IPS DF 6.9 (cell line): Measurements from ENCODE around the gene CUEDC2.

ENCODE experiments used
- DNase-seq: peaks from one replicate; pipeline ENCODE4 v3.0.0-alpha.2; 2013; ENCODE audit warnings: low read depth, low spot score
- H3K27ac ChIP-seq: one replicate; pipeline ENCODE4 v1.5.1; 2013; ENCODE audit warnings: low read length, control low read depth
- H3K27me3 ChIP-seq: 2 replicates; pipeline ENCODE4 v1.6.1; 2013; ENCODE audit warnings: mild to moderate bottlenecking, low read length; ENCODE audit not compliant: control insufficient read depth, insufficient read depth
- H3K36me3 ChIP-seq: 2 replicates; pipeline ENCODE4 v1.6.1; 2013; ENCODE audit warnings: low read length; ENCODE audit not compliant: control insufficient read depth, insufficient read depth
- H3K4me1 ChIP-seq: 2 replicates; pipeline ENCODE4 v1.6.1; 2013; ENCODE audit warnings: low read length; ENCODE audit not compliant: control insufficient read depth, insufficient read depth
- H3K4me3 ChIP-seq: 2 replicates; pipeline ENCODE4 v1.5.1; 2013; ENCODE audit warnings: mild to moderate bottlenecking, low read length
- H3K9me3 ChIP-seq: 2 replicates; pipeline ENCODE4 v1.6.1; 2013; ENCODE audit warnings: low read length, inconsistent platforms; ENCODE audit not compliant: control insufficient read depth, insufficient read depth
- WGBS: extraction: QIAGEN DNeasy Blood & Tissue Kit; methylation state at CpG from one replicate; pipeline ENCODE4 v1.1.7; 2013; ENCODE audit warnings: mixed read lengths, missing lambda C conversion rate; ENCODE audit not compliant: insufficient read length, insufficient coverage; 5-methylcytosine and 5-hydroxymethylcytosine counted together

CUEDC2 gene

GRCh38 chr10:102408728-102409603 is 23.4 kb downstream of the CUEDC2 start:
- peaks cover 6% of the 10 kb centered on the region; the same call in 1 of the 2 replicates for H3K4me1 ChIP-seq
- no peak for DNase-seq
- no peaks in the 10 kb centered on the region for H3K9me3 ChIP-seq
- H3K4me3 ChIP-seq, result peak overlapping the region; percentile 40; the same call in 1 of the 2 replicates
- no CpG with 5 or more reads among the region's 103 CpGs for WGBS
- H3K27me3 ChIP-seq, result peaks cover 16% of the 10 kb centered on the region
- no peak overlapping the region for H3K27ac ChIP-seq
- no peaks in the 10 kb centered on the region for H3K36me3 ChIP-seq

GRCh38 chr10:102408131-102408727 is 24.1 kb downstream of the CUEDC2 start:
- H3K9me3 ChIP-seq, result no peaks in the 10 kb centered on the region

DNA sequence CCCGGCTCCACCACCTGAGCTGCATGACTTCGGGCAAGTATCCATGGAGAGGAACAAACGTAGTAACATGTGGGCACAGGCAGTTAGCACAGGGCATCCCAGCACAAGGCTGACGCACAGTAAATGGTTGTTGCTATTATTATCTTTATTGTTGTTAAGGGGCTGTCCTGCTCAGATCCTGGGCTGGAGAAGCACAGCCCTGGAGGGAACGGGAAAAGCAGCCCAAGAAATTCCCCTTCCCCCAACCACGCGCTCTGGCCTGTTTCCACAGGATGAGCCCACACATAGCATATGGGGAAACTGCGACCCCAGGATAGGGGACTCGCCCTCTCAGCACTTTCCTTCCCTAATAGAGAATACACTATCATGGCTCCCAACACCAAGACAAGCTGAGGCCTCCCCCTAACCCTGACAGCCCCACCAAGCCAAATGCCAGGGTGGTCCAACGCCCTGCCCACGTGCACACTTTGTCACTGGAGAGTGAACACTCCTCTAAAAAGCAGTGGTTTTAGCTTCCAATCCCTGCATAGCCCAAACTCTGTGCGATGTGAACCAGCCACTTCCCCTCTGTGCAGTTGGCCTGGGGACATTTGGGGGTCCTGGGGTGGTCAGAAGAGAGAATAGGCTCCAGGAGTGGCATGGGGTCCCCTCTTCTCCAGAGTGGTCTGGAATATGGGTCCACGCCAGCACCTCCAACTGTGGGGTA is 24.8 kb downstream of the CUEDC2 start:
- WGBS, result no CpG with 5 or more reads among the region's 13 CpGs
- DNase-seq, result no peak
- no peaks in the 10 kb centered on the region for H3K9me3 ChIP-seq
- no peak overlapping the region for H3K27ac ChIP-seq
- H3K36me3 ChIP-seq, result no peaks in the 10 kb centered on the region
- H3K4me3 ChIP-seq, result no peak overlapping the region
- peaks cover 16% of the 10 kb centered on the region for H3K27me3 ChIP-seq
- H3K4me1 ChIP-seq, result peaks cover 6% of the 10 kb centered on the region; the same call in 1 of the 2 replicates

More at GRCh38 chr10:102408131-102408727, 24.1 kb downstream of the CUEDC2 start:
- Histone ChIP-seq H3K4me1 (peaks cover 6% of the 10 kb centered on the region; the same call in 1 of the 2 replicates), H3K4me3 (peak overlapping the region; percentile 40; the same call in 1 of the 2 replicates), H3K27ac (no peak overlapping the region), H3K36me3 (no peaks in the 10 kb centered on the region), H3K27me3 (peaks cover 16% of the 10 kb centered on the region)
- WGBS, result no CpG with 5 or more reads among the region's 14 CpGs
- DNase-seq, result no peak

DNA sequence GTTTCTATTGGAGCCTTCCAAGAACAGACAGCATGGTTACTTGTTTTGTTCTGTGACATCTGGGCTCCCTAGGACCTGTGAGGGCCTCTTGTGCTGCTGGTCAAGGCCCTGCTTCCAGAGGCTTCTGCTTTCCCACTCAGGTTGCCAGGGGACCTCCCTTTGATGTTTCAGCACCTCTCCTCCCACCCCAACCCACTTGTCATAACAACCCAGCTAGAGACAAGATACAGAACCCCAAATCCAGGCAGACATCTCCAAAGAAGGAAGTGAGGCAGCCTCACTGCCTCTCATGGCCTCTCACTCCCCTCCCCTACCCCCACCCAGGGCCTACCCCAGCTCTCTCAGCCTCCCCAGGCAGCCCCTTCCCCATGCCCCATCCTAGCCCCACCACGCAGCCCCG is 25.6 kb downstream of the CUEDC2 start:
- Histone ChIP-seq H3K27me3 (peaks cover 16% of the 10 kb centered on the region), H3K27ac (no peak overlapping the region), H3K9me3 (no peaks in the 10 kb centered on the region), H3K4me3 (no peak overlapping the region), H3K4me1 (peaks cover 6% of the 10 kb centered on the region; the same call in 1 of the 2 replicates), H3K36me3 (no peaks in the 10 kb centered on the region)
- no peak for DNase-seq
- WGBS, result no CpG with 5 or more reads among the region's 2 CpGs

GRCh38 chr10:102405632-102406031 is 26.7 kb downstream of the CUEDC2 start:
- no peaks in the 10 kb centered on the region for H3K9me3 ChIP-seq
- H3K27ac ChIP-seq, result no peak overlapping the region
- WGBS, result no CpG with 5 or more reads among the region's 6 CpGs
- no peaks in the 10 kb centered on the region for H3K36me3 ChIP-seq
- H3K4me3 ChIP-seq, result no peak overlapping the region
- DNase-seq, result no peak
- peaks cover 6% of the 10 kb centered on the region; the same call in 1 of the 2 replicates for H3K4me1 ChIP-seq
- H3K27me3 ChIP-seq, result peaks cover 16% of the 10 kb centered on the region

- no peak for DNase-seq
- Histone ChIP-seq H3K4me3 (no peak overlapping the region), H3K27ac (no peak overlapping the region), H3K9me3 (no peaks in the 10 kb centered on the region), H3K27me3 (peaks cover 14% of the 10 kb centered on the region), H3K36me3 (no peaks in the 10 kb centered on the region; the same call in 1 of the 2 replicates), H3K4me1 (peaks cover 6% of the 10 kb centered on the region; the same call in 1 of the 2 replicates)
- WGBS, result no CpG with 5 or more reads among the region's 19 CpGs
These were observed 27.2 kb downstream of the CUEDC2 start for GRCh38 chr10:102405108-102405571.

GRCh38 chr10:102404361-102405107 is 27.8 kb downstream of the CUEDC2 start:
- peaks cover 7% of the 10 kb centered on the region; the same call in 1 of the 2 replicates for H3K4me1 ChIP-seq
- no peak for DNase-seq
- peaks cover 8% of the 10 kb centered on the region for H3K27me3 ChIP-seq
- H3K27ac ChIP-seq, result no peak overlapping the region
- no peaks in the 10 kb centered on the region; the same call in 1 of the 2 replicates for H3K36me3 ChIP-seq
- no CpG with 5 or more reads among the region's 17 CpGs for WGBS
- H3K4me3 ChIP-seq, result no peak overlapping the region
- H3K9me3 ChIP-seq, result no peaks in the 10 kb centered on the region

DNA sequence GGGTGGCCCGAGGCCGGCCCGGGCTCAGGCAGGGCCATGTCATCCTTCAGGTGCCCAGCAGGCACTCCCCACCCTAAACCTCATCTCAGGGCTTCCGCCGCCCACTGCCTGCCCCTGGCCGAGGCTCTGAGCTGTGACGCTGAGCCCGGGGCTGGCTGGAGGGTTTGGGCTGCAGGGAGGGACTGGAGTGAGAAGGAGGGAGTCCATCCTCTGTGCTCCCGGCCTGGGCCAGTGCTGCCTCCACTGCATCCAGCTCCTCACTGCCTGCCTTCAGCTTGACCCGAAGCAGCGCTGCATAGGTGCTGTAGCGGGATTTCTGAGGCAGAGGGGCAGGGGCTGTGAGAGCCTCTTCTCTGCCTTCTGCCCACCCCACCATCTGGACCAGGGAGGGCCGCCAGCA is 29.3 kb downstream of the CUEDC2 start:
- H3K4me1 ChIP-seq, result peaks cover 4% of the 10 kb centered on the region; the same call in 1 of the 2 replicates
- H3K27me3 ChIP-seq, result peaks cover 2% of the 10 kb centered on the region; the same call in 1 of the 2 replicates
- no peaks in the 10 kb centered on the region for H3K9me3 ChIP-seq
- H3K4me3 ChIP-seq, result no peak overlapping the region
- H3K36me3 ChIP-seq, result no peaks in the 10 kb centered on the region; the same call in 1 of the 2 replicates
- no CpG with 5 or more reads among the region's 13 CpGs for WGBS
- DNase-seq, result no peak
- H3K27ac ChIP-seq, result no peak overlapping the region

- Histone ChIP-seq H3K4me1 (peaks cover 3% of the 10 kb centered on the region; the same call in 1 of the 2 replicates), H3K27ac (no peak overlapping the region), H3K9me3 (no peaks in the 10 kb centered on the region), H3K27me3 (no peaks in the 10 kb centered on the region; the same call in 1 of the 2 replicates), H3K4me3 (no peak overlapping the region), H3K36me3 (no peaks in the 10 kb centered on the region; the same call in 1 of the 2 replicates)
- DNase-seq, result no peak
- WGBS, result no CpG with 5 or more reads among the region's 5 CpGs
These were observed 29.9 kb downstream of the CUEDC2 start for GRCh38 chr10:102402512-102402896.
